HuH-7 (cell line): ENCODE data around the gene LONP1.
"Not testable (repeated sequence)": the region's sequence is repeated elsewhere in the genome, so short reads cannot be mapped to it uniquely, and the experiment has no call there.

ENCODE experiments used
- DNase-seq: peaks from one replicate; pipeline ENCODE4 v3.0.0; 2011; ENCODE audit warnings: low spot score

Gene LONP1

GRCh38 chr19:5693195-5694166 is 26.5 kb downstream of the LONP1 start:
- DNase-seq: no peak

- no peak for DNase-seq
These were observed 27.2 kb downstream of the LONP1 start for GRCh38 chr19:5692723-5693194.

- DNase-seq: no peak
These were observed 27.9 kb downstream of the LONP1 start for GRCh38 chr19:5691822-5692722.

- no peak for DNase-seq
These were observed 28.8 kb downstream of the LONP1 start for GRCh38 chr19:5690955-5691821.

- DNase-seq: peak; percentile 96
These were observed 29.6 kb downstream of the LONP1 start, which contains the start of gene RPL36 for GRCh38 chr19:5690125-5690954. TSS of gene RPL36 (plus strand) at chr19:5690295. CDS start at chr19:5690508, 213 bp downstream.

DNA sequence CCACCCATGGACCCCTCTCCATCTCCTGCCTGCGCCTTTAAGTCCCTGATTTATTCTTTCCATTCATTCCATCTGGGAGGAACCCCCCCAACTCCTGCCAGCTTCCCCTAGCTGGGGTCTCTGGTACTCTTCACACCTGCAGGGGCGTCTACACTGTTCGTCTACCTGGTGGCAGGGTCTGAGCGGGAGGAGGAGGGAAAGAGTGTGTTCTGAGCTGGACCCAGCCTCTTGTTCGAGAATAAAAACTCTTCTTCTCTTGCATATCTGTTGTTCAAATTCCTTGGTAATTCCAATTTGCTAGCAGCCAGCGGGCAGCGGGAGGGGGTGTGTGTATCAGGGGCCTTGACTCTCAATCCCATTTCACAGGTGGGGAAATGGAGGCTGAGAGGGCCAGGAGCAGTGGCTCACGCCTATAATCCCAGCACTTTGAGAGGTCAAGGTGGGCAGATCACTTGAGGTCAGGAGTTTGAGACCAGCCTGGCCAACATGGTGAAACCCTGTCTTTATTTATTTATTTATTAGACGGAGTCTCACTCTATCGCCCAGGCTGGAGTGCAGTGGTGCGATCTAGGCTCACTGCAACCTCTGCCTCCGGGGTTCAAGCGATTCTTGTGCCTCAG is 31.6 kb downstream of the LONP1 start:
- not testable (repeated sequence) for DNase-seq

DNA sequence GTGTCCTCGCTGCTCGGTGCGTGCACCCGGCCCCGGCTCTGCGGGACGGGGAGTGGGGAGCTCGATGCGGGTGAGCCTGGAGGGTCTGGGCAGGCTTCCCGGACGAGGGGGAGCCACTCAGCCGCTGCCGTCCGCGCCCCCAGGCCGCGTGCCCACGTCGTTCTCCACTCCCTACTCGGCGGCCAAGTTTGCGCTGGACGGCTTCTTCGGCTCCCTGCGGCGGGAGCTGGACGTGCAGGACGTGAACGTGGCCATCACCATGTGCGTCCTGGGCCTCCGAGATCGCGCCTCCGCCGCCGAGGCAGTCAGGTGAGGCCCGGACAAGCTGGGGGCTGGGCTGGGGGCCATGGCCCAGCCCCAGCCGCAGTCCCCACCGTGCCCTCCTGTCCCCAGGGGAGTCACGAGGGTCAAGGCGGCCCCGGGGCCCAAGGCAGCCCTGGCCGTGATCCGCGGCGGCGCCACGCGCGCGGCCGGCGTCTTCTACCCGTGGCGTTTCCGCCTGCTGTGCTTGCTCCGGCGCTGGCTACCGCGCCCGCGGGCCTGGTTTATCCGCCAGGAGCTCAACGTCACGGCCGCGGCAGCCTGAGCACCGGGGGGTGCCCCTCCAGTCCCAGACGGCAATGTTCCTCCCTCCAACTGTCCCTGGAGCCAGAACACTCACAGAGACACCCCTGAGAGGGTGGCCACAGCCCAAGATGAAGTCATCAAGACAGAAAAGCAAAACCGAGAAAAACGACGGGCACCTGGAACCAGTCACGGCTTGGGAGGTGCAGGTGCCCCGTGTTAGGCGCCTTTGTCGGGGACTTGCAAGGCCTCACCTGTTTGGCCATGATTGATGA is 32.4 kb downstream of the LONP1 start:
- no peak for DNase-seq

GRCh38 chr19:5686647-5687359 is 33.1 kb downstream of the LONP1 start:
- peak; percentile 93 for DNase-seq

DNA sequence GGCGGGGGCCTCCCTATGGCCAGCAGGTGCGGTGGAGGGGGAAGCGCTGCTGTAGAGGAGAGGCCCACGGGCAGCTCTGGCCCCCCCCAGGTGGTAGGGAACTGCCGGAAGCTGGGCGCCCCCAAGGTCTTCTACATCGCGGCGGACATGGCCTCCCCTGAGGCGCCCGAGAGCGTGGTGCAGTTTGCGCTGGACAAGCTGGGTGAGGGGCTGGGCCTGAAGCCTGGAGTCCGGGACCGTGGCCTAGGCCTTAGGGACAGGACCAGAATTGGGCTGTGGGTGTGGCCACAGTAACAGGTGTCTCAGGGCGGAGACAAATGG is 33.7 kb downstream of the LONP1 start:
- no peak for DNase-seq

GRCh38 chr19:5684694-5685430 is 35.1 kb downstream of the LONP1 start:
- no peak for DNase-seq

- no peak for DNase-seq
These were observed 36.6 kb downstream of the LONP1 start for GRCh38 chr19:5683177-5683886.

- DNase-seq: no peak
These were observed 37.9 kb downstream of the LONP1 start for GRCh38 chr19:5682107-5682482.

DNA sequence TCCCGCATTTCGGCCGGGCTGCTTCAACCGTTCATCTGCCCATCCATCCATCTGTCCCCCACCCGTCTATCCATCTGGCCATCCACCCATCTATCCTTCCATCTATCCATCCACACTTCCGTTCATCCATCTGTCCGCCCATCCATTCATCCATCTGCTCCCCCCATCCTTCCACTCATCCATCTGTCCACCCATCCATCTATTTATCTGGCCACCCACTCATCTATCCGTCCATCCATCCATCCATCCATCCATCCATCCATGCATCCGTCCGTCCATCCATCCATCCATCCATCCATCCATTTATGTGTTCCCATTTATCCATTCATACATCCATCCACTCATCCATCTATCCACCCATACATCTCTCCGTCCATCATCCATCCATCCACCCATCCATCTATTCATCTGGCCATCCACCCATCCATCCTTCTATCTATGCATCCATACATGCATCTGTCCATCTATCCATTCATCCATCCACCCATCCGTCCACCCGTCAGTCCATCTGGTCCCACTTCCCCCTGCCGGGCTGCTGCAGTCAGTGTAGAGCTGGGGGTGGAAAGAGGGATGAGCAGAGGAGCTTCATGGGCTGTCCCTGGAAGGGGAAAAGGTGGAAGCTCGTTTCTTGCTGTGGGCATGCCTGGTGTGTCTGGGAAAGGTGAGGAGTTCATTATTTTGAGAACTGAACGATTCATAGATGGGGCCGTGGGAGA is 38.4 kb downstream of the LONP1 start:
- DNase-seq: no peak

- peak; percentile 94 for DNase-seq
These were observed 39.2 kb downstream of the LONP1 start, which contains the start of the genes HSD11B1L and MICOS13 for GRCh38 chr19:5680437-5681368. TSS of gene HSD11B1L (plus strand) at chr19:5681027. CDS start at chr19:5684833, 3,806 bp downstream. TSS of gene MICOS13 (minus strand) at chr19:5680516. CDS start at chr19:5680486, 30 bp downstream.

- no peak for DNase-seq
These were observed 39.9 kb downstream of the LONP1 start for GRCh38 chr19:5680084-5680436.
